CMK (cell line): ENCODE results near the gene PSAT1.

Experiments used
- DNase-seq: peaks from one replicate; pipeline ENCODE4 v3.0.0-alpha.2; 2010; ENCODE audit warnings: low read depth

The PSAT1 gene

DNA sequence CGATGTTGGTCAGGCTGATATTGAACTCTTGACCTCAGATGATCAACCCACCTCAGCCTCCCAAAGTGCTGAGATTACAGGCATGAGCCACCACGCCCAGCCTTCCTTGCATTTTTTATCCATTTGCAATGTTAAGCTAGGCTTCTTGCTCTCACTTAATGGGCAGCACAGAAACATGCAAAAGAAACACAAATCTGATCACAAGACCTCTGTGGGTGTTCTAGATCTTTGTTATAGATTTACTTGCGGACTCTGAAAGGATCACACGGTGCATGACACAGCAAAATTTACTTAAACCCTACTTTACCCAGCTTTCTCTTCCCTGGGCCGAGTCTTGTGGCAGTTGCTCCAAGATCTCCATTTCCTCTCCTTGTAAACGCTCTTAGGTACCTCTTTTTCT, 71.3 kb downstream of the PSAT1 start:
- DNase-seq = no peak

- no peak for DNase-seq
Measured at GRCh38 chr9:78369639-78370219, 72.8 kb downstream of the PSAT1 start.

DNA sequence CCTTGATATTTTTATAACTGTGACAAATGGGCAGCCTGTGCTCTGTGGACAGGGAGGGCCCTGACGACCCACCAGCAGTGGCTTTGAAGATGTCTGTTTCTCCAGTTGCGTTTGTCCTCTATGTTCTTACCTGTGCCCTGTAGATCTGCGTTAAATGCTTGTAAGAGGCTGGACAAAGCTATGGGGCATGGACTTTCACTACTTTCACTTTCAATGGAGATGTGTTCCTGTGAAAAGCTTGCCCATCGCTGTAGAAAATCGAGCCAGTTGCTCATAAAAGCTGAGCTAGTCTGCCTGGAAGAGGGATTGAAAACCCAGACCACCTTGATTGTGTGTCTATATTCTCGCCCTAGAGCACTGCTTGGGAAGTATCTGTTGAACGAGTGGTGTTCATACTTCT, 74.1 kb downstream of the PSAT1 start:
- no peak for DNase-seq

DNA sequence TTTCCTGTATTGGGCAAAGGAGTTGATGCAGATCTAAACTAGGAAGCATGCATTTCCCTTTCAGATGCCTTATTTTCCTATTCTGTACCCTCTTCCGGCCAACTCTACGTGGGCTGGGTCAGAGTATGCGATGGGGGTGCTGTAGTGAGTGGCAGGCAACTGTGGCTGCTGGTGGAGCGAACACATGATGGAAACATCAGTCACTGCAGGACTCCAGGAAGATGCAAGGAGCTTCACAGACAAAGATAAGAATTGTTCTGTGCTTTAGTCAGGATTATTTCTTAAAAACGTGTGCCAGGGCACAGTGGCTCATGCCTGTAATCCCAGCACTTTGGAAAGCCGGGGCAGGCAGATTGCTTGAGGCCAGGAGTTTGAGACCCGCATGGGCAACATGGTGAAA, 75.1 kb downstream of the PSAT1 start:
- DNase-seq = no peak
